ENCODE measurements around the gene MYO1E.

The MYO1E gene

DNA sequence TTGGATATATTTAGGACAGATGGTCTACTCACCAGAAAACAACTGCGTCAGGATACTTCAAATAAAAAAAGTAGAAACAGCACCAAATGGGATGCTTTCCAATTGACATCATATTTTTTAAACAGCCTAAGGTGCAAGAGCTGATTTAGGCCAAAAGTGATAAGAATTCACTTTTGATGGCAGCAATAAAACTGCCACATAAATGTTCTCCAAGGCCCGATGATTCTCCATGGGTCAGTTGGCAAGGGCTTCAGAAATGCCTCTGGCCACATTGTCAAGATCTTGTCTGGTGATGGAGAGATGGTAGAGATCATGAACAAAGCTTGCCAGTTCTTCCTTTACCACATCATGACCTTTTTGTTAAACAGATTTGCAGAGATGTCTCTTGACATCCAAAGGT lies 127.1 kb downstream of the MYO1E start:
- Histone ChIP-seq H3K36me3 (ENCODE audit: control insufficient read depth, insufficient read depth, low read length) (peaks cover 10% of the 10 kb centered on the region; the same call in 1 of the 2 replicates), H3K27me3 (ENCODE audit: control insufficient read depth, insufficient read depth, low read length) (no peaks in the 10 kb centered on the region), H3K4me3 (ENCODE audit: low read depth, low read length) (no peak overlapping the region), H3K9me3 (ENCODE audit: control insufficient read depth, insufficient read depth, low read depth, low read length) (no peaks in the 10 kb centered on the region), H3K9ac (ENCODE audit: low read length) (no peak overlapping the region), H3K4me1 (ENCODE audit: control insufficient read depth, insufficient read depth, low read length) (no peaks in the 10 kb centered on the region; the same call in 1 of the 2 replicates), H3K27ac (ENCODE audit: low read depth, low read length) (no peak overlapping the region)

DNA sequence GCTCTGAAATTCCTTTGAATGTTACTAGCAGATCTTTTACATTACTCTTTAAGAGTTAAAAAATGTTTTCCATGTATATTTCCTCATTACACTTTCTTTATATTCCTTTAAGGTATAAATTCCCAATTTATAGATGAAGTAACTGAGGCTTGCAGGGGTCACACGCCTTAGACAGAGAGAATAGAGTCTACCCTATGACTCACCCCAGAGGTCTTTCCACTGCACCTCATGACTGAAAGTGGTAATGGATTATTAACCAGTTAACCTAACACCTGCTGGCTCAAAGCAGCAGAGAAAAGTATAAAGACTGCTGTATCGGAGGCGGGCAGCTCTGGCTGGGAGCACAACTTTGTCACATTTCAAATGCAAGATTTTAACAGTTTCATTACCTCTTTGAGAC lies 128.3 kb downstream of the MYO1E start:
- peaks cover 6% of the 10 kb centered on the region; the same call in 1 of the 2 replicates for H3K36me3 ChIP-seq (ENCODE audit: control insufficient read depth, insufficient read depth, low read length)
- H3K4me3 ChIP-seq (ENCODE audit: low read depth, low read length), result no peak overlapping the region
- no peaks in the 10 kb centered on the region for H3K9me3 ChIP-seq (ENCODE audit: control insufficient read depth, insufficient read depth, low read depth, low read length)
- H3K9ac ChIP-seq (ENCODE audit: low read length), result no peak overlapping the region
- no peaks in the 10 kb centered on the region for H3K27me3 ChIP-seq (ENCODE audit: control insufficient read depth, insufficient read depth, low read length)
- H3K4me1 ChIP-seq (ENCODE audit: control insufficient read depth, insufficient read depth, low read length), result no peaks in the 10 kb centered on the region; the same call in 1 of the 2 replicates
- H3K27ac ChIP-seq (ENCODE audit: low read depth, low read length), result no peak overlapping the region

DNA sequence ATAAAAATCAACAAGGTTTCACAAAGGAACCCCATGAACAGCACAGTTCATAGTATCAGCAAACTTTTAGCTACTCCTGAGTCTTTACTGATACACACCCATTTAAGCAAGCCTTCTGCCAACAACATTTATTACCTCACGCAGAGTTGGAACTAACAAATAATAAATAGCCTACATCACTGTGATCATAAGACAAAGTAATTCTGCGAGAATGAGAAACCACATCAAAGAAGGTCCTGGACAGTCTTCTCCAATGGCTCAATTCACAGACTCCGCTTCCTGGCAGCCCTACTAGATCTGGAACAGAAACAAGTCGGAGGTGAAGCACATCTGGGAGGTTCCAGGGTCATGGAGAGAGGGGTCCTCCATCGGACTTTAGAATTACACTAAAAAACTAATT lies 129.0 kb downstream of the MYO1E start:
- no peak overlapping the region for H3K9ac ChIP-seq (ENCODE audit: low read length)
- no peaks in the 10 kb centered on the region; the same call in 1 of the 2 replicates for H3K4me1 ChIP-seq (ENCODE audit: control insufficient read depth, insufficient read depth, low read length)
- no peaks in the 10 kb centered on the region for H3K27me3 ChIP-seq (ENCODE audit: control insufficient read depth, insufficient read depth, low read length)
- H3K4me3 ChIP-seq (ENCODE audit: low read depth, low read length), result no peak overlapping the region
- H3K9me3 ChIP-seq (ENCODE audit: control insufficient read depth, insufficient read depth, low read depth, low read length), result no peaks in the 10 kb centered on the region
- H3K27ac ChIP-seq (ENCODE audit: low read depth, low read length), result no peak overlapping the region
- peaks cover 6% of the 10 kb centered on the region; the same call in 1 of the 2 replicates for H3K36me3 ChIP-seq (ENCODE audit: control insufficient read depth, insufficient read depth, low read length)

DNA sequence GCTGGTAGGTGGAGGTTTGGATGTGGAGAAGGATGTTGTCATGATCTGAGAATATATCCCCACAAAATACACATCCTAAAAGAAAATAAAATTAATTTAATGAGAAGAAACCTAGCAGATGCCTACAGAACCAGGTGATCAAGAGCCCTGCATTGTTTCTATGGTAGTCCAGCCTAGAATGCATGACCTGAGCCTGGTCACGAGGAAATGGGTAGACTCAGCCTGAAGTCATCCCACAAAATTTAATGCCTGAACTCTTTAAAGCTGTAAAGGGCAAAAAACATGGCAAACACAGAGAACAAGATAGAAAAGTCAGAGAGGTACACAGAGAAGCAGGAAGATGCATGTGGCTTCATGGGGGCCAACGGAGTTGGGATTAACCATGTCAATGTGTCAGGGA lies 130.0 kb downstream of the MYO1E start:
- no peak overlapping the region for H3K27ac ChIP-seq (ENCODE audit: low read depth, low read length)
- no peaks in the 10 kb centered on the region for H3K9me3 ChIP-seq (ENCODE audit: control insufficient read depth, insufficient read depth, low read depth, low read length)
- H3K9ac ChIP-seq (ENCODE audit: low read length), result no peak overlapping the region
- H3K4me1 ChIP-seq (ENCODE audit: control insufficient read depth, insufficient read depth, low read length), result no peaks in the 10 kb centered on the region; the same call in 1 of the 2 replicates
- H3K4me3 ChIP-seq (ENCODE audit: low read depth, low read length), result no peak overlapping the region
- peaks cover 6% of the 10 kb centered on the region; the same call in 1 of the 2 replicates for H3K36me3 ChIP-seq (ENCODE audit: control insufficient read depth, insufficient read depth, low read length)
- H3K27me3 ChIP-seq (ENCODE audit: control insufficient read depth, insufficient read depth, low read length), result no peaks in the 10 kb centered on the region

DNA sequence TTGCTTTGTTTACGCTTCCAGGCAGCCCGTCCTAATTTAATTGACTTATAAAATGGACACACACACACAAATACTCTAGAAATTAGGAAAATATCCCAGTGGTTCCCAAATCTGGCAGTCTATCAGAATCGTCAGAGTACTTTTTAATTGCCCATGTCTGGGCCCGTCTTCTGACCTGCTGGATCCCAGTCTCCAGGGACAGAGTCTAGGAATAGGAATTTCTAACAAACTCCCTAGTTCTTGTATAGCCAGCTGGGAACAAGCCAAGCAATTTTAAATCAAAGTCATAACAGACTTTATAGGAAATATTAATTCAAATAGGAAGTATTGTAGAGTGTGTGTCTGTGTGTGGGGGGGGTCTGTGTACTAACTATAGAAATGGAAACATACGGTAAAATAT lies 132.6 kb downstream of the MYO1E start:
- Histone ChIP-seq H3K9ac (ENCODE audit: low read length) (no peak overlapping the region), H3K9me3 (ENCODE audit: control insufficient read depth, insufficient read depth, low read depth, low read length) (no peaks in the 10 kb centered on the region), H3K27ac (ENCODE audit: low read depth, low read length) (no peak overlapping the region), H3K4me1 (ENCODE audit: control insufficient read depth, insufficient read depth, low read length) (no peaks in the 10 kb centered on the region; the same call in 1 of the 2 replicates), H3K36me3 (ENCODE audit: control insufficient read depth, insufficient read depth, low read length) (peaks cover 6% of the 10 kb centered on the region; the same call in 1 of the 2 replicates), H3K4me3 (ENCODE audit: low read depth, low read length) (no peak overlapping the region), H3K27me3 (ENCODE audit: control insufficient read depth, insufficient read depth, low read length) (no peaks in the 10 kb centered on the region)

DNA sequence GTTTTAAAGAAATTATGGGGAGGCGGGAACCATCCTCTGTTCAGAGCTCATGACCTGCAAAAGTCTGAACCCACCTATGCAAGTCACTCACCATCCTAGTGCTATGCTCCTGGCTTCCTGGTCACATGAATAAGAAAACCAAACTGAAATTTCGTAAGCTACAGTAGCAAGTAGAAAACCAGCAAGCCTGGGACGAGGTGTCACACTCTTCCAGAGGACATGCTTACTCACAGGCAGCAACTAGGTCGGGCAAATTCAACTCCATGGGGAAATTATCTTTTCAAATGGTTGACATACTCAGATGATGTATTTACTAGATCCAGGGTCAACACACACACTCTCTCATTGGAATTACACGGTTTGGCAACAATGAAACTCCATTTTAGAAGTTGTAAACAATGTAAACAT lies 134.7 kb downstream of the MYO1E start:
- Histone ChIP-seq H3K4me3 (ENCODE audit: low read depth, low read length) (no peak overlapping the region), H3K27ac (ENCODE audit: low read depth, low read length) (no peak overlapping the region), H3K9ac (ENCODE audit: low read length) (no peak overlapping the region), H3K4me1 (ENCODE audit: control insufficient read depth, insufficient read depth, low read length) (no peaks in the 10 kb centered on the region; the same call in 1 of the 2 replicates), H3K36me3 (ENCODE audit: control insufficient read depth, insufficient read depth, low read length) (no peaks in the 10 kb centered on the region; the same call in 1 of the 2 replicates), H3K27me3 (ENCODE audit: control insufficient read depth, insufficient read depth, low read length) (no peaks in the 10 kb centered on the region), H3K9me3 (ENCODE audit: control insufficient read depth, insufficient read depth, low read depth, low read length) (no peaks in the 10 kb centered on the region)

DNA sequence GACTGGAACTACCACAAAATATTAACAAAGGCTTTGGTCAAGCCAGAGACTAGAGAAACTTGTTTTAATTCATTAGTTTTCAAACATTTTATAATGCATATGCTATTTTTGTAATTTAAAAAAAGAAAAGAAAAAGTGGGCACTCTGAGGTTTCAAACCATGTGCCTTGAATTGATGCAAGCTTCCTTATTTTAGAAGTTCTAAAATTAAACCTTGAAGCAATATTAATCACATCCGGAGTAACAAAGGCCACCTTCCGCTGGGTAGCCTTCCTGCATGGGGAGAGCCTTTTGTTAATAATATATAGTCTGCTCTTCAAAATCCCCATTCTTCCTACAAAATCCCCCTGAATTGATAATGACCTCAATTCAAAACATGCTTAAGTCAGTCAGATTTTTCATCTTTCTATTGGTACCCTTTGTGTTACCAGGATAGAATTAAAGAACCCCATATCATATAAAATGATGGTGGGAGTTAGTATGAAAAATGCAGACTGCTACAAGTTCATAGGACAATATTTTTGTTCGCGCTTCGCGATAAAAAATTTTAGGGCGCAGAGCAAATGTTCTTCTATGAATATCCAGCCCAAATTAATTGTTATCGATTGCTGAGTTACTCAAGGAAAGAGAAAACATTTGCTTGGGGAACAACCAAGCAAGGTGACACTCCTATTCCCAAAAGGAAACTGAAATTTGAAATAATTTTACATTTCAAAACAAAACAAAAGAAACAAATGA lies 135.4 kb downstream of the MYO1E start:
- no peaks in the 10 kb centered on the region; the same call in 1 of the 2 replicates for H3K36me3 ChIP-seq (ENCODE audit: control insufficient read depth, insufficient read depth, low read length)
- no peak overlapping the region for H3K9ac ChIP-seq (ENCODE audit: low read length)
- H3K4me1 ChIP-seq (ENCODE audit: control insufficient read depth, insufficient read depth, low read length), result no peaks in the 10 kb centered on the region; the same call in 1 of the 2 replicates
- no peak overlapping the region; the same call in 1 of the 2 replicates for H3K27ac ChIP-seq (ENCODE audit: low read depth, low read length)
- no peaks in the 10 kb centered on the region for H3K9me3 ChIP-seq (ENCODE audit: control insufficient read depth, insufficient read depth, low read depth, low read length)
- H3K4me3 ChIP-seq (ENCODE audit: low read depth, low read length), result no peak overlapping the region
- H3K27me3 ChIP-seq (ENCODE audit: control insufficient read depth, insufficient read depth, low read length), result no peaks in the 10 kb centered on the region

DNA sequence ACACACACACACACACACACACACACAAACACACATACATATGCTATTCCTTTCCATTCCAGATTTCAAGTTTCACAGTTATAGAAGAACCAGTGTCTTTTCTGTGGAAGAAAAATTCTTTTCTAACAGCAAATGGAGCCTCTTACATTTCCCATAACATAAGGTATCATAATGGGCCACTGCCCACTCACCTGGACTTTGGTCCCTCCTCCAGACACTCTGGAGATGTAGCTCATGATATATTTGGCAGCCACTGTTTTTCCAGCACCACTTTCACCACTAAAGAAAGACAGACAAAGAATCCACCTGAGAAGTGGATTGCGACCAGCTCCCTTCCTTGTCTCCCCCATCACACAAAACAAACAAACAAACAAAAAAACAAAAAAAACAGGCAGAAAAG lies 136.3 kb downstream of the MYO1E start:
- Histone ChIP-seq H3K4me3 (ENCODE audit: low read depth, low read length) (no peak overlapping the region), H3K36me3 (ENCODE audit: control insufficient read depth, insufficient read depth, low read length) (no peaks in the 10 kb centered on the region; the same call in 1 of the 2 replicates), H3K4me1 (ENCODE audit: control insufficient read depth, insufficient read depth, low read length) (no peaks in the 10 kb centered on the region; the same call in 1 of the 2 replicates), H3K27me3 (ENCODE audit: control insufficient read depth, insufficient read depth, low read length) (no peaks in the 10 kb centered on the region), H3K9me3 (ENCODE audit: control insufficient read depth, insufficient read depth, low read depth, low read length) (no peaks in the 10 kb centered on the region), H3K9ac (ENCODE audit: low read length) (no peak overlapping the region), H3K27ac (ENCODE audit: low read depth, low read length) (no peak overlapping the region)

DNA sequence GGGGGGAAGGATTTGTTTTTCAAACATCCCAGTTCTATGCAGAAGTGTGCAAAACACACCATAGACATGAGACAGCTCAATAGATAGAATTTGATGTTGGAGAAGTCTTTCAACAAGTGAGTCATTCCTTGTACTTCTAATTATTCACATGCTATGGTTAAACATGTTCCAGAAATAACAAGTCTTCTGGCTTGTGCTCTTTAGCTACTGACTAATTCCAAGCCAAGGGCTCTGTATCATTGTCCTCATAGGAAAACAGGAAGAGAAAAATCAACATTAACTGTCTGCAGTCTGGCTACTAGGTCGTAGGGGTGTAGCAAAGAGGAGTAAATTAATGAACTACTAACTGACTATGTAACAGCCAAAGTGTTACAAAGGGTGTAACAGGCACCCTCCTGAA lies 140.2 kb downstream of the MYO1E start:
- Histone ChIP-seq H3K36me3 (ENCODE audit: control insufficient read depth, insufficient read depth, low read length) (peaks cover 3% of the 10 kb centered on the region; the same call in 1 of the 2 replicates), H3K4me3 (ENCODE audit: low read depth, low read length) (no peak overlapping the region), H3K9ac (ENCODE audit: low read length) (no peak overlapping the region), H3K9me3 (ENCODE audit: control insufficient read depth, insufficient read depth, low read depth, low read length) (no peaks in the 10 kb centered on the region), H3K27me3 (ENCODE audit: control insufficient read depth, insufficient read depth, low read length) (no peaks in the 10 kb centered on the region), H3K4me1 (ENCODE audit: control insufficient read depth, insufficient read depth, low read length) (no peaks in the 10 kb centered on the region; the same call in 1 of the 2 replicates), H3K27ac (ENCODE audit: low read depth, low read length) (no peak overlapping the region)

DNA sequence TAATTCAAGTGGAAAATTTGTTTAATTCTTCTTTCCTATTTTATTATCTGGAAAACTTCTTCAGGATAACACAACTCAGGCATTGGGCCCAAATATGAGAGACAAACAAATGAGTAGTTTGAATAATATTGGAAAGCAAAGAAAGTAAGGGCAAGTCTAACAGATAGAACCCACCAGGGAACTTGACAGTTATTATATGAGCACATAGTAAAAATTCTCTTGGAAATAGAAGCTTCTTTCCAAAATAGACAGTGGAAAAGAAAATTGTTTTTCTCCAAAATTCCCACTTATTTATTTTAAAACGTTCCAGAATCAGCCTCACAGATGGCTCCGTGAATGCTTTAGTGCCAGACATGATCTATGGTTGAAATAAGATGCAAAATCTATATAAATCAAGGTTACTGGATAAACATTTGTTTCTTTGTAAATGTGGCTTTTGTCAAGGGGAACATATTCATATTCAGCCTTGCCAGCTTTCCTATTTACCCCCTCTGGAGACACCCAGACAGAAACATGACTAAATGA lies 142.1 kb downstream of the MYO1E start:
- Histone ChIP-seq H3K36me3 (ENCODE audit: control insufficient read depth, insufficient read depth, low read length) (peaks cover 9% of the 10 kb centered on the region; the same call in 1 of the 2 replicates), H3K9me3 (ENCODE audit: control insufficient read depth, insufficient read depth, low read depth, low read length) (no peaks in the 10 kb centered on the region), H3K4me1 (ENCODE audit: control insufficient read depth, insufficient read depth, low read length) (no peaks in the 10 kb centered on the region), H3K9ac (ENCODE audit: low read length) (no peak overlapping the region), H3K27me3 (ENCODE audit: control insufficient read depth, insufficient read depth, low read length) (no peaks in the 10 kb centered on the region), H3K4me3 (ENCODE audit: low read depth, low read length) (no peak overlapping the region), H3K27ac (ENCODE audit: low read depth, low read length) (no peak overlapping the region)

DNA sequence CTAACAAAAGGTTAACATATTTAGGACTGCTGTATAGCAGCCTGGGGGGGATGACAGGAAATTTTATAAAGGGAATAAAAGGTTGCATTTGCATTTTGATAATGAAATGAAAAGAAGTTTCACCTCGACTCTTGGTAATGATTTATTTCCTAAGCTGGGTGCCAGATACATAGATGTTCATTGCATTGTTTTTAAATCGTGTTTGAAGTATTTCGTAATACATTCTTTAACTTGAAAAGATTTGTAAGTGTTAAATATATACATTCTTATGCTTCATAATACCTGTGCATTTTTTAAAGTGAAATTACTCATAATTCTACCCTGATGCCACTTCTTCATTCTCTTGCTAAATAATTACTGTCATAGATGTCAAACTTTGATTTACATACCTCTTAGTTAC lies 143.2 kb downstream of the MYO1E start:
- no peaks in the 10 kb centered on the region for H3K27me3 ChIP-seq (ENCODE audit: control insufficient read depth, insufficient read depth, low read length)
- no peak overlapping the region for H3K27ac ChIP-seq (ENCODE audit: low read depth, low read length)
- no peak overlapping the region for H3K9ac ChIP-seq (ENCODE audit: low read length)
- H3K36me3 ChIP-seq (ENCODE audit: control insufficient read depth, insufficient read depth, low read length), result peaks cover 17% of the 10 kb centered on the region
- no peaks in the 10 kb centered on the region for H3K4me1 ChIP-seq (ENCODE audit: control insufficient read depth, insufficient read depth, low read length)
- no peaks in the 10 kb centered on the region for H3K9me3 ChIP-seq (ENCODE audit: control insufficient read depth, insufficient read depth, low read depth, low read length)
- H3K4me3 ChIP-seq (ENCODE audit: low read depth, low read length), result no peak overlapping the region
